NCI-H510A treated with DMSO at 0.1 percent for 48 hours (cell line): ENCODE measurements around the gene CAPSL.
"Not testable (repeated sequence)": the region's sequence is repeated elsewhere in the genome, so short reads cannot be mapped to it uniquely, and the experiment has no call there.

Experiments used
- DNase-seq: peaks from one replicate; lab custom pipeline; 2025; lab: John Stamatoyannopoulos, UW

CAPSL gene

GRCh38 chr5:35904443-35905132, 33.8 kb downstream of the CAPSL start:
- DNase-seq = no peak

GRCh38 chr5:35903631-35904203, 34.7 kb downstream of the CAPSL start:
- DNase-seq = no peak

DNA sequence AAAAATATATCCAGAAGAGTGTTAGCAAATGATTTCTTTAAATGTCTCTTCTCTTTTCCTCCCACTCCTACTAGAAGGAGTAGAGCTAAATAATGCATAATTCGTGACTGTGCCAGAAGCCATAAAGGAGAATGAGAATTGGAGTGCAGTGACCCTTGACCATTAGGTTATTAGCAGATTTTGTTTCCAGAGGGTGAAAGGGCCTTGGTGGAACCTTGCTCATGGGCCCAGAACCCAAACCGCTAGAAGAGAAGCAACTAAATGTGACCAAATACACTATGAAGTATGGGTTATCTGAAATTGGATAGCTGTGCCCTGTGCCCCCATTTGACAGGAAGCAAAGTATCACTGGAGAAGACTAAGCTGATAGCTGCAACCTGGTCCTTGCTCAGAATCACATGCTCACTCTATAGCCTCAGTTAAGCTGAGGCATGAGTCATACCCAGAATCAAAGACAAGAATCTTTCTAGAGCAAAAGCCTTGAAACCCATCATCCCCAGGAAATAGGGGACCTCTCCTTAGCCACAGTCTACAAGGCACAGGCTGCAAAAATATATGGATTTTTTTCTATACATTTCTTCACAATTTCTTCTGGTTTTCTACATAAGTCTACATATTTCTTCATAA, 36.3 kb downstream of the CAPSL start:
- DNase-seq = no peak

- DNase-seq = no peak
These were observed 37.3 kb downstream of the CAPSL start for GRCh38 chr5:35900972-35901695.

- no peak for DNase-seq
These were observed 38.6 kb downstream of the CAPSL start for GRCh38 chr5:35899800-35900199.

GRCh38 chr5:35898952-35899660, 39.3 kb downstream of the CAPSL start:
- DNase-seq = no peak

DNA sequence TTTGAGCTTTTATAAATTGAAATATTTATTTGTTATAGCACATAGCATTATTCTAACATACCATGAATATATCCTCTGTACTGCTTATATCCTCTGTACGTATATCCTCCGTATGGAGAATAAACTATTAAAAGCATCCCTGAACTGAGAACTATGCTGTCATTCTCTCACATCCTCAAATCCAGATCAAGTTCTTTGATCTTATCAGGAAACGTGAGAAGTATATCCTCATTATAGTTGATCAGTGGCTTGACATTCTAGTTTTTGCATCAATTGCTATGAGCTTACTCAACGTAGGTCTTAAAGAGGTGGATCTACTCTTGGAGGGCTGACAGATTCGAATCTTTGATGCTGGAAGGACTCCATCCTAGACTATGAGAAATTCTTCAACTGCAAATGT, 44.3 kb downstream of the CAPSL start:
- DNase-seq = no peak

DNA sequence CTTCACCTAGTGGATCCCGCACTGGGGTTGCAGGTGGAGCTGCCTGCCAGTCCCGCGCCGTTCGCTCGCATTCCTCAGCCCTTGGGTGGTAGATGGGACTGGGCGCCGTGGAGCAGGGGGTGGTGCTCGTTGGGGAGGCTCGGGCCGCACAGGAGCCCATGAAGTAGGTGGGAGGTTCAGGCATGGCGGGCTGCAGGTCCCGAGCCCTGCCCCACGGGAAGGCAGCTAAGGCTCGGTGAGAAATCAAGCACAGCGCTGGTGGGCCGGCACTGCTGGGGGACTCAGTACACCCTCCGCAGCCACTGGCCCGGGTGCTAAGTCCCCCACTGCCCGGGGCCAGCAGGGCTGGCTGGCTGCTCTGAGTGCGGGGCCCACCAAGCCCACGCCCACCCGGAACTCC, 45.6 kb downstream of the CAPSL start:
- not testable (repeated sequence) for DNase-seq

DNA sequence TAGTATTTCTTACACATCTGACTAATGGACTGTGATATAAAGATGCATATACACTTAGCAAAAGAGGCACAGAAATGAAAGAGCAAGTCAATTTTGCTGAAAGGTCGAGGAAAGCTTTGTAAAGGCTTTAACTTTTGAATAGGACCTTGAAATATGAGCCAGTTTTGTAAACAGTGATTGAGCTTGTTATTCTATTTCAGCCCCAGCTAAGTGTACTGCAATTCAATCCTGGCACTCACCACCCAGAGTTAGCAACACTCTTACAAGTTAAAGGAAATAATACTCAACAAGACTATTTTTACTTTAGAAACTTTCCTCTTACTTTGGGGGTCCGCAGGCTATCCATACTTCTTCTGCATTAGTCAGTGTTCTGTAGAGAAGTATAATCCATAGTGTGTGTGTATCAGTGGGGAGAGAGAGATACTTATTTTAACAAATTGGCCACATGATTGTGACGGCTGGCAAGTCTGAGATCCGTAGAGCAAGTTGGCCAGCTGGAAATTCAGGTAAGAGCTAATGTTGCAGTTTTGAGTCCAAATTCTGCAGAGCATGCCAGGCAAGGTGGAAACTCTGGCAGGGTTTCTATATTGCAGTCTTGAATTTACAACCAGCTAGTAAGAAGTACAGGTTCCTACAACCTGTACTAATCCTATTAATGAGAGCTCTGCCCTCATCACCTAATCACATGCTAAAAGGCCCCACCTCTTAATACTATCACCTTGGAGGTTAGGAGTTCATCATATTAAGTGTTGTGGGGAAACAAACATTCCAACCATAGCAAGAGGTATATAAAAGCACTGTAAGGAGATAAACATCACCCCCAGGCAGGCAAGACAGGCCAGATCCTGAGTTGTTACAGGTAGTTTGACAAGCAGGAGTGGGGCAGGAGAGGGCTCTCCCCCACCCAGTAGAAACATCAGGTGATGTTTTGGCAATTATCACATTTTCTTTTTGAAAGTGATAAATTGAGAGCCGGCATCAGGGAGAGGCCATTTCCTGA, 48.1 kb downstream of the CAPSL start:
- DNase-seq = no peak

- DNase-seq = no peak
These were observed 50.9 kb downstream of the CAPSL start for GRCh38 chr5:35887321-35888100.

DNA sequence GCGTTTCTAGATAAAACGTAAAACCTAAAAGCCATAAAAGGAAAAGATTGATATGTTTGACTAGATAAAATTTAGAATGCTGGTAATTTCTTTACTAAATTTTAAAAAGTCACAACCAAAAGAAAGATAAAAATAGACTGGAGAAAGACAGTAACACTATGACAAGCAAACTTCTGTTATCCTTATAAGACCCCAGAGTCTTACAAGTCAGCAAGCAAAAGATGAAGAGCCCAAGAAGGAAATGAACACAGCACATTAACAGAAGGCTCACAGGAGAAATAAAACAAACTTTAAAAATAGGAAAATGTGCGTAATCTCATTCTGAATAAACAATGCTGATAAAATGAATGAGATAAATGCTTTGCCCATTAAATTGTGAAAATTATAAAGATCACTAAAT, 52.0 kb downstream of the CAPSL start:
- no peak for DNase-seq

- DNase-seq = no peak
These were observed 53.6 kb downstream of the CAPSL start for GRCh38 chr5:35884773-35885172.

- no peak for DNase-seq
These were observed 54.1 kb downstream of the CAPSL start for GRCh38 chr5:35884191-35884769.

DNA sequence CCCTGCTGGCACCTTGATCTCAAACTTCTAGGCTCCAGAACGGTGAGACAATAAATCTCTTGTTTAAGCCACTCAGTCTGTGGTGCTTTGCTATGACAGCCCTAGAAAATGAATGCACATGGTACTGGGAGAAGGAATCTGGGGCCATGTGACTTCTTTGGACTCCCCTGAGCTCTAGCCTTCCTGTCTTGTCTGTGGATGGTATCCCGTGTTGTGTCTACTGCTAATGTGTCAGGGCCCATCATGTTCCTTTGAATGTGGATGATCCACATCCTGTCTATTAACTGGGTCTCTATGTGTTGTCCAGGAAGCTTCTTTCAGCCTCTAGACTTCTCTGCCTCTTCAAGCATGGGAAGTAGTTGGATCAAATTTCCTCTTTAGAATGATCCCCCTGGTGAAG, 56.7 kb downstream of the CAPSL start:
- DNase-seq = no peak

DNA sequence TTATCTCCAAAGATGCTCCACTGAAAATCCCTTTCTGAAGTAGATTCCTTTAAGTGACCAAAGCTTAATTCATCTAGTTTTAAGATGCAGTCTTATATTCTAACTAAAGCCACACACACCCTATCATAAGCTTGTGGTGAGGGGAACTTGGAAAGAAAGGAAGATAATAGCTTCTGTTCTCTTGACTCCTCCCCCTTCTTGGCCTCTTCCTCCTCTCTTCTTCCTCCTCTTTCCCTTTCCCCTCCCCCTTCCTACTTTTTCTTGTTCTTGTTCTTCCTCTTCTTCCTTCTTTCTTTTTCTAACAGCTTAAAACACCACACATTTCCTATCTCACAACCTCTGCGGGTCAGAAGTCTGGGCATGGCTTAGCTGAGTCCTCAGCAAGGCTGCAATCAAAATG, 58.3 kb downstream of the CAPSL start:
- DNase-seq = no peak

GRCh38 chr5:35879649-35880048, 58.8 kb downstream of the CAPSL start:
- DNase-seq = no peak

GRCh38 chr5:35879096-35879495, 59.3 kb downstream of the CAPSL start:
- no peak for DNase-seq

- DNase-seq = no peak
These were observed 60.3 kb downstream of the CAPSL start for GRCh38 chr5:35878079-35878478.

- DNase-seq = no peak
These were observed 60.8 kb downstream of the CAPSL start for GRCh38 chr5:35877655-35878054.

GRCh38 chr5:35876922-35877321, 61.5 kb downstream of the CAPSL start:
- DNase-seq = no peak
